GM12873 (cell line): ENCODE data around the gene C21orf58.

ENCODE experiments used
- TF ChIP-seq, protein P1 (sequence below): IDR thresholded peaks from 2 replicates; pipeline ENCODE4 v1.5.1; 2012; ENCODE audit warnings: low read depth, mild to moderate bottlenecking, moderate library complexity, low read length, control low read depth; ENCODE audit not compliant: insufficient read depth; ENCODE audit errors: missing control alignments

Gene C21orf58

DNA sequence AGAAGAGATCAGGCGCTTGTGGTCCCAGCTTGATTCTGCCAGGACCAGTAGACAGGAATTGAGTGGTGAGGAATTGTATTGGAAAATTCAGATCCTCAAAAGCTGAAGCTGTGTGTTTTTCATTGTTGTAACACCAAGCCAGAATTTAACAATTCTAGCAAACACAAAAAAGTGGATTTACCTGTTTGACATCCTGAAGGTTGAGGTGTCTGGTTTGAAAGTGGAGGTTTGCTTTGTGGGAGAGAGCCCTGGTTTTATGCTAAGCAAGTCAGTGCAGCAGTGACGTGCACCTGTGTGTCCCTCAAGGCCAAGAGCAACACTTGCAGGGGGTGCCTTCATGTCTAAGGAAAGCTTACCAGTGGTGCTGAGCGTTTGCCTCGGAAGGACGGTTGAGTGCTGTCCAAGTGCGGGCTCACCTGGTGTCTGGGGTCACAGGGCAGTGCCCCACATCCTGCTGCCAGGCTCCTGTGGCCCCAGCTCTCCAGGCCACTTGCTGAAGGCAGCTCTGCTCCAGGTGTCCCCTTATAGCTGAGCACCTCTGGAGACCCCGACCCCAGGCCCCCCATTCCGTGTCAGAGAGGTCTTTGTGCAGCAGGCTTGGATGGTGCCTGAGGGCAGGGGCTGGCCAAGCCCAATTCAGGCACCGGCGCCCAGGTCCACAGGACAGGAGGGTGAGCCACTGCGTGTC is 27.9 kb upstream of the C21orf58 start:
- TF ChIP-seq, protein P1, sequence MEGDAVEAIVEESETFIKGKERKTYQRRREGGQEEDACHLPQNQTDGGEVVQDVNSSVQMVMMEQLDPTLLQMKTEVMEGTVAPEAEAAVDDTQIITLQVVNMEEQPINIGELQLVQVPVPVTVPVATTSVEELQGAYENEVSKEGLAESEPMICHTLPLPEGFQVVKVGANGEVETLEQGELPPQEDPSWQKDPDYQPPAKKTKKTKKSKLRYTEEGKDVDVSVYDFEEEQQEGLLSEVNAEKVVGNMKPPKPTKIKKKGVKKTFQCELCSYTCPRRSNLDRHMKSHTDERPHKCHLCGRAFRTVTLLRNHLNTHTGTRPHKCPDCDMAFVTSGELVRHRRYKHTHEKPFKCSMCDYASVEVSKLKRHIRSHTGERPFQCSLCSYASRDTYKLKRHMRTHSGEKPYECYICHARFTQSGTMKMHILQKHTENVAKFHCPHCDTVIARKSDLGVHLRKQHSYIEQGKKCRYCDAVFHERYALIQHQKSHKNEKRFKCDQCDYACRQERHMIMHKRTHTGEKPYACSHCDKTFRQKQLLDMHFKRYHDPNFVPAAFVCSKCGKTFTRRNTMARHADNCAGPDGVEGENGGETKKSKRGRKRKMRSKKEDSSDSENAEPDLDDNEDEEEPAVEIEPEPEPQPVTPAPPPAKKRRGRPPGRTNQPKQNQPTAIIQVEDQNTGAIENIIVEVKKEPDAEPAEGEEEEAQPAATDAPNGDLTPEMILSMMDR: no peak

DNA sequence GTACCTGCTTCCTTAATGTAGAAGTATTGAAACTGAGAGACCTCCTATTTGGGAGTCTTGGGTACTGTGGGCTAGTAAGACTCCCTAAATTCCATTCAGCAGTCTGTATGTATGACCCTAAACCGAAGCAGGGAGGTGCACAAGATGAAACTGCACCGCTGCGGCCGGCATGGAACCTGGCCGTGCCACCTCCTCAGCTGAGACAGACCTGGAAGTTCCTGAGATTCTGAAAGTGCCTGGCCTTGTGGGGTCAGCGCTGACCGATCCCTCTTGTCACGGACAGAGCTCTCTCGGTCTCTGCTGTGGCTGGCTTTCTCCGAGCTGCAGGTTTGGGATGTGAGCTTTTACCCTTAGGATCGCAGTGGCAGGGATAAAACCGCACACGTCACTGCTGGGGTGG is 27.3 kb upstream of the C21orf58 start:
- TF ChIP-seq, protein P1: no peak

DNA sequence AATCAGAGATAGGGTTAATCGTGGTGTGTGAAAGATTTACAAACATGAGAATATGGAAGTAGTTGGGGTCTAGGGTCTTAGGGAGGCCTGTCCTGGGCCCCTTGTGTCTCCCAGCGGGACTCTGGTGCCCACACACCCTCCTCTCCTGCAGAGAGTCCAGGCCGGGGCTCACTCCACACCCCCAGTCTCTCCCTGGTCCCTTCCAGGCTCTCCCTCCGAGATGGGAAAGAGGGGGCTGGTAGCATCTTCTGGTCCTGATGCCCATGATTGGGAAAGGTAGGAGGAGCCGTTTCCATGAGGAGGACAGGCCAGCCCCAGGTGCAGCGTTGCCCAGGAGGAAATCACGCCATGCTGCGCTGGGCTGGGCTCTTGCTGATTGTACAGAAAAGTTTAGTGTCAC is 26.9 kb upstream of the C21orf58 start:
- TF ChIP-seq, protein P1: no peak

DNA sequence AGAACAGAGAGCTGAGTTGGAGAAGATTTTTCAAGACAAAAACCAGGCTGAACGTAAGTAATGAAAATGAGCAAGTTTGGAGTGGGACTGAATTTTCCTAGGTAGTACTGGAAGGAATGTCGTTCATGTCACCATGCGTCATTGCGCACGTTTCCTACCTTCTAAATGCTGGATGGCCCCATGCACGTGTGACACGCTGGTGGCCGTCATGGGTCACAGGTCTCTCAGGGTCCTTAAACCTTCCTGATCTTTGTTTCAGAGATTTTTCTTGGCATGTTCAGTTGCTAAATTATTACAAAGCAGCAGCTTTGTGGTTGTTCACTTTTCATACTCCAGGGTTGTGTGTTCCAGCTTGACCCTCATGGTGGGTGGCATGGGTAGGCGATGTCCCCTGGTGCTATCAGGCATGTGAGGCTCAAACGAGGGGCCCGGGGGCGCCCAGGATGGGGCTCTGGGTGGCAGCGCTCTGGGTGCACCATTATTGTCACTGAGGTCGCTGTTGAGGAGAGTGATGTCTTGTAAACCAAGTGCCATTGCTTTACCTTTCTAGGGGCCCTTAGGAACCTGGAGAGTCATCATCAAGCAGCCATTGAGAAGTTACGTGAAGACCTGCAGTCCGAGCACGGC is 25.6 kb upstream of the C21orf58 start:
- TF ChIP-seq, protein P1: no peak

DNA sequence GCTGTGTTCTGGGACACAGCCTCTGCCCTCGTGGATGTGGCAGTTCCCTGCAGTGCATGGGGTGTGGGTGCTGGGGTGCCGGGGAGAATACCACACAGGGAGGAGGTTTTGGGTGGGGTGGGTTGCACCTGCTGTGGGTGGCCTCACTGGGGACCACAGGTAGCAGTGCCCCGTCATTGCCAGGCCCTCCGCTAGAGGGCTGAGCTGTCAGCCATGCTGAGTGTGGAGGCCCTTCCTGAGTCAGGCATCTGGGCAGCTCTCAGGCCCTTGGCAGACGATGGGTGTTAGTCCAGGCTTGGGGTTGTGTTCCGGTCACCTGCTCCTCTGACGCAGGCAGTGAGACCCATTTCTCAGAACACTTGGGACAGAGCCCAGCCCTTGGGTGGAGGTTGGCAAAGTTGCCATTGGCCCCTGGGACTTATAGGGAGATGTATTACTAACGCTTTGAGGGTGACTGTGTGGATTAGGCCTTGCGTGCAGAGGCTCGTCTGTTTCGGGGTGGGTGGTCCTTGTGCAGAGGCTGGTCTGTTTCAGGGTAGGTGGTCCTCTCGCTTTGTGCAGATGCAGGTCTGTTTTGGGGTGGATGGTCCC is 24.2 kb upstream of the C21orf58 start:
- TF ChIP-seq, protein P1: peak; percentile 55

DNA sequence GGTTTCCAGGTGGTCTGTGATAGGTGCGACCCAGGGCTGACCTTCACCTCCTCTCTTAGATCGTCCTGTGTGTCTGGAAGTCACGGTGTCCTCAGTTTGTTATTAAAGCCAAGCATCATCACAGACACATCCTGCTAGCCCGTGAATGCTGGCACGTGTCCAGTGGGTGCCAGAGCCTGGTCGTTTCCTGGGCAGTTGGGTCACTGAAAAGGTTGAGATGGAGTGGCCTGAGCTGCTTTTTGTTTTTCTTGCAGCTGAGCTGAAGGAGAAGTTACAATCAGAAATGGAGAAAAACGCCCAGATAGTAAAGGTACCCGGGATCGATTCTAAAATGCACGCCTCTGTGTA is 23.5 kb upstream of the C21orf58 start:
- TF ChIP-seq, protein P1: no peak

DNA sequence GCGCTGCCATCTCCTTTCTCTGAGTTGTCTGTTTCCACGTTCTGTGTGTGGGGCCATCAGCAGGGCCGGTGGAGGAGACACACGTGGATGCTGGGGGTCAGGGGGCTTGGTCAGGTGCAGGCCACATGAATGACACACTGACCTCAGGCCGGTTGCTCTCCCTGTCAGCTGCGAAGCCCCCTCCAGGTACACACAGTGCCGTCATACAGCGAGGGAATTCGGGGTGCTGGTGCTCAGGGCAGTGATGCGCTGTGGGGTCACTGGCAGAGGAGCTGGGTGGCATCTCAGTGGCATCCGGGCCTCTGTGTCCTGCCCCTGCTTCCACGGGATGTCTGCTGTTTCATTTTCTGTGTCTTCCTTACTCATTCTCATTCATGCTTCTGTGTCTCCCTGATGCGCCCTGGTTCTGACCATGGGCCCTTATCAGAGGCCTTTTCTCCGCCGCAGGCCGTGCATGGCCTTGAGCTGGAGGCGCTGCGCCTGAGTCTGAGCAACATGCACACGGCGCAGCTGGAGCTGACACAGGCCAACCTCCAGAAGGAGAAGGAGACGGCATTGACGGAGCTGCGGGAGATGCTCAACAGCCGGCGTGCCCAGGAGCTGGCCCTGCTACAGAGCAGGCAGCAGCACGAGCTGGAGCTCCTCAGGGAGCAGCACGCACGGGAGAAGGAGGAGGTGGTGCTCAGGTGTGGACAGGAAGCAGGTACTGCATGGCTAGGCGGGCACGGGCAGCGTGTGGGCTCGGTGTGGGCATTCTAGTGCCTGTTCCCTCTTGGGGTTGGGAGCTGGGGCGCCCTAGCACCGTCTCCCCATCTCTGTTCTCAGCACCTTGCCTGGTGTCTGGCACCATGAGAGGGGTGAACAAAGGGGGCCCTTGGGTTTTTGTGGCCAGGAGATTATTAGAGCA is 22.9 kb upstream of the C21orf58 start:
- TF ChIP-seq, protein P1: no peak
